HG03045 (cell line): Measurements from ENCODE around the gene RDH5.

Experiments used
- ATAC-seq: cut with Tn5 transposase; IDR thresholded peaks from one replicate; pipeline ENCODE4 v1.9.1; 2021; ENCODE audit warnings: mild to moderate bottlenecking, moderate library complexity; ENCODE audit not compliant: unreplicated experiment

RDH5 gene

GRCh38 chr12:55711786-55712553, 8.2 kb upstream of the RDH5 start:
- no peak for ATAC-seq

- ATAC-seq: no peak
These were observed 7.3 kb upstream of the RDH5 start for GRCh38 chr12:55712700-55713415.

GRCh38 chr12:55713721-55714120, 6.5 kb upstream of the RDH5 start:
- ATAC-seq: no peak

- no peak for ATAC-seq
These were observed 4.9 kb upstream of the RDH5 start for GRCh38 chr12:55715169-55715764.

- ATAC-seq: peak; percentile 93
These were observed 4.2 kb upstream of the RDH5 start, which contains the start of gene BLOC1S1 for GRCh38 chr12:55715833-55716581. TSS of gene BLOC1S1 (plus strand) at chr12:55716046. CDS start at chr12:55716052, 6 bp downstream.

- ATAC-seq: no peak
These were observed 3.6 kb upstream of the RDH5 start for GRCh38 chr12:55716582-55716957.

GRCh38 chr12:55717011-55718007, 2.9 kb upstream of the RDH5 start:
- no peak for ATAC-seq

- ATAC-seq: no peak
These were observed 2.2 kb upstream of the RDH5 start for GRCh38 chr12:55718015-55718414.

- ATAC-seq: no peak
These were observed 1.4 kb upstream of the RDH5 start for GRCh38 chr12:55718624-55719275.

- ATAC-seq: no peak
These were observed 822 bp upstream of the RDH5 start for GRCh38 chr12:55719371-55719770.

- no peak for ATAC-seq
These were observed 776 bp downstream of the RDH5 start for GRCh38 chr12:55720894-55721444.

GRCh38 chr12:55721601-55722213, 1.5 kb downstream of the RDH5 start:
- ATAC-seq: no peak

- ATAC-seq: no peak
These were observed 2.8 kb downstream of the RDH5 start for GRCh38 chr12:55722948-55723347.

- ATAC-seq: no peak
These were observed 3.5 kb downstream of the RDH5 start for GRCh38 chr12:55723516-55724225.

GRCh38 chr12:55724226-55724939, 4.2 kb downstream of the RDH5 start:
- ATAC-seq: no peak

- ATAC-seq: no peak
These were observed 4.7 kb downstream of the RDH5 start for GRCh38 chr12:55724940-55725309.

GRCh38 chr12:55725556-55725955, 5.4 kb downstream of the RDH5 start:
- ATAC-seq: no peak

GRCh38 chr12:55726971-55727370, 6.8 kb downstream of the RDH5 start:
- ATAC-seq: no peak
